Fibroblast of mammary gland (primary cell): ENCODE data around the gene DOK5.

Experiments
- DNase-seq: peaks from one replicate; pipeline ENCODE4 v3.0.0-alpha.2; 2010; ENCODE audit warnings: low read depth
- H3K4me3 ChIP-seq: 2 replicates; pipeline ENCODE4 v1.5.1; 2011; ENCODE audit warnings: low read depth, mild to moderate bottlenecking, low read length, moderate library complexity; ENCODE audit not compliant: control insufficient read depth
- TF ChIP-seq, protein P1 (sequence below): conservative IDR thresholded peaks from 2 replicates; pipeline ENCODE4 v1.5.1; 2011; ENCODE audit warnings: low read depth, low read length, inconsistent platforms; ENCODE audit not compliant: control insufficient read depth, insufficient read depth

Gene DOK5

GRCh38 chr20:54485631-54486030, 10.2 kb downstream of the DOK5 start:
- DNase-seq, result no peak
- H3K4me3 ChIP-seq, result no peak overlapping the region
- TF ChIP-seq, protein P1, sequence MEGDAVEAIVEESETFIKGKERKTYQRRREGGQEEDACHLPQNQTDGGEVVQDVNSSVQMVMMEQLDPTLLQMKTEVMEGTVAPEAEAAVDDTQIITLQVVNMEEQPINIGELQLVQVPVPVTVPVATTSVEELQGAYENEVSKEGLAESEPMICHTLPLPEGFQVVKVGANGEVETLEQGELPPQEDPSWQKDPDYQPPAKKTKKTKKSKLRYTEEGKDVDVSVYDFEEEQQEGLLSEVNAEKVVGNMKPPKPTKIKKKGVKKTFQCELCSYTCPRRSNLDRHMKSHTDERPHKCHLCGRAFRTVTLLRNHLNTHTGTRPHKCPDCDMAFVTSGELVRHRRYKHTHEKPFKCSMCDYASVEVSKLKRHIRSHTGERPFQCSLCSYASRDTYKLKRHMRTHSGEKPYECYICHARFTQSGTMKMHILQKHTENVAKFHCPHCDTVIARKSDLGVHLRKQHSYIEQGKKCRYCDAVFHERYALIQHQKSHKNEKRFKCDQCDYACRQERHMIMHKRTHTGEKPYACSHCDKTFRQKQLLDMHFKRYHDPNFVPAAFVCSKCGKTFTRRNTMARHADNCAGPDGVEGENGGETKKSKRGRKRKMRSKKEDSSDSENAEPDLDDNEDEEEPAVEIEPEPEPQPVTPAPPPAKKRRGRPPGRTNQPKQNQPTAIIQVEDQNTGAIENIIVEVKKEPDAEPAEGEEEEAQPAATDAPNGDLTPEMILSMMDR, result no peak

DNA sequence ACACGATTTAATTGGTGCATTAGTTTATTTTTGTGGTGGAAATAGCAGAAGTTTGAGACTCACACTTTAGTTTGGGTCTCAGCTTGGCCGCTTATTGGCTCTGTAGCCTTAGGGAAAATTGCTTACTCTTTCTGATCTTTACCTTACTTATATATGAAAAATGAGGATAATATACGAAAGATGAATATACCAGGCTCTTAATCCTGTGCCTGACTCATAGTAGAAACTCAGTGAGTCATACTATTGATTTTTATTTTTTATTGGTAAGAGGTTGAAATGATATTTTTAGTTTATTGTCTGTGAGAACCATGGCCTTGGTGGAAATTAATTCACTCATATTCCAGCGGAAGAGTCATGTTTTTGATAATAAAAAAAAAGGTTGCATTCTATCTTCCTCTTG, 11.2 kb downstream of the DOK5 start:
- DNase-seq, result no peak
- H3K4me3 ChIP-seq, result no peak overlapping the region
- TF ChIP-seq, protein P1, result no peak

GRCh38 chr20:54488442-54488841, 13.0 kb downstream of the DOK5 start:
- no peak for DNase-seq
- H3K4me3 ChIP-seq, result no peak overlapping the region
- TF ChIP-seq, protein P1, result no peak

GRCh38 chr20:54491506-54491905, 16.1 kb downstream of the DOK5 start:
- TF ChIP-seq, protein P1, result no peak
- H3K4me3 ChIP-seq, result no peak overlapping the region
- DNase-seq, result no peak

- H3K4me3 ChIP-seq, result no peak overlapping the region
- DNase-seq, result no peak
- TF ChIP-seq, protein P1, result no peak
Measured at GRCh38 chr20:54494303-54495006, 19.1 kb downstream of the DOK5 start.

- no peak overlapping the region for H3K4me3 ChIP-seq
- TF ChIP-seq, protein P1, result no peak
- peak; percentile 30 for DNase-seq
Measured at GRCh38 chr20:54497931-54498718, 22.7 kb downstream of the DOK5 start.
